KG1 (cell line): ENCODE measurements around the gene CEP72.
"Not testable (repeated sequence)": the region's sequence is repeated elsewhere in the genome, so short reads cannot be mapped to it uniquely, and the experiment has no call there.

Source experiments
- DNase-seq: peaks from one replicate; lab custom pipeline; 2025; lab: John Stamatoyannopoulos, UW

CEP72 gene

DNA sequence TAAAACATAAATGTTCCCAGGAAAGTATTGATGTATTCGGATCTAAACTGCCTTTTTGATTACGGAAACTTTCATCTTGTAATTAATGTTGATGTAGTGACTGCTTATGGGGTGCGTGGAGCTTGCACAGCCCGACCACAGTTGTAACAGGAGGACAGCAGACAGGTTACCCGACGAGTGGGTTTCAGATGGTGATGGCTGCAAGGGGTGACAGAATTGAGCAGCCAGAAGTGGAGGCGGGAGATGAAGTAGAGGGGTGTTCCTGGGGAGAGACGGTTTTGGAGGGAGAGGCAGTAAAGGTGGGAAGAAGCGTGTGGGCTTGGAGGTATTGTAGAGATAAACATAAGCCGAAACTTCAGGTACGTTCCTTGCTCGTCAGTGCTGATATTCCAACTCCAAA, 5.8 kb downstream of the CEP72 start:
- no peak for DNase-seq

DNA sequence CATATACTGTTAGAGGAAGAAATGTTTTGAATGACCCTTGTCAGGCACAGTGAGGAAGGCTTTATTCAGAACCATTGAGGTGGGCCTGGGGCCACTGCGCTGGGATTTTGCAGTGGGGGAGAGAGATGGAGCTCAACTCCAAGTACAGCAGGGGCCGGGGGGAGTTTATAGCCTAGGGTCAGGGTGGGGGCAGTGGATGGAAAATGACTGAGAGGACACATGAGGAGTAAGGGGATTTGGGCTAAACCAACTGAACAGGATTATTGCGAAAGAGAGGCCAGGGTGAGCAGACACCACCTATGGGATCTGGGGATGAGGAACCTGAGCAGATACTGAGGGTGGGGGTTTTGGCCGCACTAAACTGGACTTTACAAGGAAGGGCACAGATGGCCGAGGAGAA, 6.3 kb downstream of the CEP72 start:
- DNase-seq: no peak

DNA sequence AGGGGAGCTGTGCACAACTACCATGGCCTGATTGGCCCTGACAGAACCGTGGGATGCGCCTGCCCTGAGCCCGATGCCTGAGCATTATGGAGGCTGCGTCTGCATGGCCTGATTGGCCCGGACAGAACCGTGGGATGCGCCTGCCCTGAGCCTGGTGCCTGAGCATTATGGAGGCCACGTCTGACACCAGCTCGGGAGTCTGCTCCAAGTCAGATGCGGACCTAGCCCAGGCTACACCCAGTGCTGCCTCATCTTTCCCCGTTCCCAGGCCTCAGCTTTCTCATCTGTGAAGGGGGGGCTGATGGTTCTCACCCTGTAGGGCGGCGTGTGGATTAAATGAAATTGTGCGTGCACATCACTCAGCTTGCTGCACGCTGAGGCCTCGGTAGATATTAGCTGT, 7.3 kb downstream of the CEP72 start:
- no peak for DNase-seq

DNA sequence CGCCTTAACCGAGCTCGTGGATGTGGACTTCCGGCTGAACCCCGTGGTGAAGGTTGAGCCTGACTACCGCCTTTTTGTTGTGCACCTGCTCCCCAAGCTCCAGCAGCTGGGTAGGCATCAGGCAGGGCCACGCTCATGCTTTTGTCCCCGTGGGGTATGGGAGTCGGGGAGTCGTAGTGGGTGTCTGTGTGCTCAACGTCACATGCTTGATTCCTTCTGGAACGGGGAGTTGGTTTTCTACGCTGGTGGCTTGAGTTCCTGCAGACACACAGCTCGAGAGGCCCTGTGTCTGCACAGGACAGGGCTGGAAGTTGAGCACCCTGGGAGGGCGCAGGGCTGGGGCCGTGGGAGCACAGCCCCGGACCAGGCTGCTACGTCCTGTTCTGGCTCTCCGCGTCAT, 8.0 kb downstream of the CEP72 start:
- no peak for DNase-seq

DNA sequence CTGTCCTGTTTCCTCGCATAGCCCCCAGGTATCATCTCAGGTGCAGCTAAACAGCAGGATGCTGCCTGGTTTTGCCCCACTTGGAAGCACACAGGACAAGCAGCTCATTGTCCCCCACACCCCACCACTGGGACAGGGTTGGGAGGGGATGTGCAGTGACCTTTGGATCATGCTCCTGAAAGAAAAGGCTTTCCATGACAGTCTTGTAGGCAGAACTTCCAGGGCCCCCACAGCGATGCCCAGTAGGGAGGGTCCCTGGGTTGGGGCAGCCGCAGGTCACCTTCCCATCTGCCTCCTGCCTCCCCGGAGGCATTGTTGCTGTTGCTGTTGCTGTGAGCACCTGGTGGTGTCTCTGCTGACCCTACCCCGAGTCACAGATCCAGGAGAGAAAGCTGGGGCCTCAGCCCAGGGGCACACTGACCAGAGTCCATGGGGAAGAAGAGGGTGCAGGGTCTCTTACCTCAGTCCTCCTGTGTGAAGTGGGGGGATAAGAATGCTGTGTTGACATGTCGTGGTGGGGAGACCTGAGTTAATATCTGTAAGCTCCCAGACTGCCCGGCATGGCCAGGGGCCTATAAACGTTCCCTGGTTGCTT, 8.5 kb downstream of the CEP72 start:
- no peak for DNase-seq

DNA sequence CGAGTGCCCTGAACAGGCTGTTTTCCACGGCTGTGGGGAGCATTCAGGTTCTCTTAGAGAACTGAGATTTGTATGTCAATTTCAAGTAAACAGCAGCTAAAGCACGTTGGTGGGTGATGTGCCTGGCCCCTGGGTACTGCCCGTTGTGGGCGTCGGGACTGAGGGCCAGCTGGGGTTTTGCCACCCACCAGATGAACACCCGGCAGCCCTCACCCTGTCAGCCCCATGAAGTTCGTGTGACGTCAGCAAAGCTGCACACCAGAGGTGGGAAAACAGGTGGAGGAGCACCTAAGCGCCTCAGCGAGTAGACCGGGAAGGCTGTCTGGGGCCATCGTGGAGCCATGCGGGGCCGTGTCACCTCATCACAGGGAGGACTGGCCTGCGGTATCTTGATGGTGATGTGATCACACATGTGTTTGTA, 9.2 kb downstream of the CEP72 start:
- DNase-seq: no peak

DNA sequence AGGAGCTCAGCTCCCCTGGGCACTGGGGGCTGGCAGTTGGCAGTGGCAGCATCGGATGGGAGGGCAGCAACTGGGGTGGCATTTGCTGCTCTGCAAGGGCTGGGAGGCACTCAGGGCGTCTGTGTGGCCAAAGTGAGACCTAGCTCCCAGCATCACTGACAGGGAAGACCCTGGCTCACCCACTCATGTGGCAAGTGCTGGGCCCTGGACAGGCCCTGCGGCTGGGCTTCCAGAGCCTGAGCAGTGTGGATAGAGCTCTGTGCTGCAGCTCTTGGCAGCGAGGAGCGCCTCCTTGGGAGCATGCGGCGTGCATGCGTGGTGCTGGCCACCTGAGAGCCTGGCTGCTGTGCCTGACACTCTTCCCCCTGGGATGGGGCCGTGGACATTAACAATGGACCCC, 10.2 kb downstream of the CEP72 start:
- no peak for DNase-seq

DNA sequence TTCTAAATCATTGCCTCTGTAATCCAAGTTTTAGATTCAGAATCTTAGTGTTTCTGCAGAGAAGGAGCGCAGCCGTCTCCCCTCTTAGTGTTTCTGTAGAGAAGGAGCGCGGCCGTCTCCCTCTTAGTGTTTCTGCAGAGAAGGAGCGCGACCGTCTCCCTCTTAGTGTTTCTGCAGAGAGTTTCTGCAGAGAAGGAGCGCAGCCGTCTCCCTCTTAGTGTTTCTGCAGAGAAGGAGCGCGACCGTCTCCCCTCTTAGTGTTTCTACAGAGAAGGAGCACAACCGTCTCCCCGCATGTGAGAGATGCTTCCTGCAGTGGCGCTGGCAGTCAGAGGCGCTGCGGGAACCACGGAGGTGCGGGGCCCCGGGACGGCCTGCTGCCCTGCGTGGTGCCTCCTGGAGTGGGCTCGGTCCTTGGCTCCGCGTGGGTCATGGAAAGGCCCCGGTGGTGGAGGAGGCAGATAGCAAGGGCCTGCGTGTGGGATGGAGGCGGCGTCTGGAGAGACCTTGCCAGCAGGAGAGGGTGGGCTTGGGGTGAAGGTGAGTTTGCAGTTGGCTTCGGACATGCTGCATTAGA, 10.9 kb downstream of the CEP72 start:
- no peak for DNase-seq

DNA sequence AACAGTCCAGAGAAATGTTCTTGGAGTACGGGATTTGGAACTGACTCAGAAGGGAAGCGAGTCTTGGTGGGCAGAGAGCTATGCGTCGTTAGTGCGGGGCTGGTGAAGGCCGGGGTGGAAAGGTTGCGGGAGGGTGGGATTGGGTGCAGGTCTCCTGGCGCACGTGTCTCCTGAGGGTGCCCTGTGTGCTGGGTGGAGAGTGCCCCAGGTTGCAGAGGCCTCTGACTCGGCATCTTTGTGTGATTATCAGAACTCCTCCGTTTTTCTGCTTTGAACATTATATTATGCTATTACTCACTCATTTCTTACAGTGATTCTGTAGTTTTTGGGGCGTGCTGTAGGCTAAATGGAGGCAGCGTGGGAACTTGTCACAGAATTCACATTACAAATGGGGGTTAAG, 11.4 kb downstream of the CEP72 start:
- DNase-seq: no peak

DNA sequence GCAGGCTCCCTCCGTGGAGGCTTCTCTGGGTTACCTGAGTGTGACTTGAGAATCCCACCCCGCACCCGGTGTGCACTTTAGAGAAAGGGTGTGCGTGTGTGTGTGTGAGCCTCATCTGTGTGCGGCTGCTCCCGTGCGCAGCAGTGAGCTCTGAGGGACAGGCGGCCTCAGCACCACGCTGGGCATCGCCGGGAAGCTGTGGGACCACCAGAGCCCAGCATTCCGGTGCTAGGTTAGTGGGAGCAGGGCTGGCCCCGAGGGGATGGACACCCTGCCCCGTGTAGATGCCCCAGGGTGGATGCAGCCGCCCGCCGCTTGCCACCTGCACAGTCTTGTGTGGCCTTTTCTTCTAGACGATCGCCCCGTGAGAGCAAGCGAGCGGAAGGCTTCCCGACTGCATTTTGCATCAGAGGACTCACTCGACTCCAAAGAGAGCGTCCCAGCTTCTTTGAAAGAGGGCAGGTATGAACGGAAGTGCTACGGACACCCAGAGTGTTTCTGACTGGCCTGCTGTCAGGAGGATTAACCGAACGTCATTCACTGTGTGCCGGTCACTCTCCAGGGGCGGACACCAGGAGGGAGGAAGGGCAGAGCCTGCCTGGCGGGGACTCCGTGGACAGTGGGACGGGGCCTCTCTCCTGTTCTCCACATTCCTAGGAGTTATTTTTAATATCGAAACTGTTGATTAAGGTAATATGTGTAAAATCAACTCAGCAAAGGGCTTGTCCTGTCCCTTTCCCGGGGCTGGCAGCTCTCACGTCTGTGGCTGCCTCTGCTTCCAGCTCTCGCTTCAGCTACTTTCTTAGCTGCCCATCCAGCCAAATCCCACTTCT, 12.2 kb downstream of the CEP72 start:
- no peak for DNase-seq

DNA sequence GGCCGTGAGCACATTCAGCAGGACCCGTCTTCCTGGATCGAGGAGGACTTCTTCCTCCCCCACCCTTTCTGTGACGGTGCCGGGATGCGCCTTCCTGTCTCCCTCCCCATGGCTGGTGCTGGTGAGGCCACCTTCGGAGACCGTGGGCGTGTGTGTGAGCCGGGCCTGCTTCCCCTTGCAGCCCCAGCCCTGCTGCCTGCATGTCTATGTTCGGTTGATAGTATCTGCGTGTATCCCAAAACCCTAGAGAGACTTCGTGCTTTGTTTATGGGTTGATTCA, 12.8 kb downstream of the CEP72 start:
- no peak for DNase-seq

DNA sequence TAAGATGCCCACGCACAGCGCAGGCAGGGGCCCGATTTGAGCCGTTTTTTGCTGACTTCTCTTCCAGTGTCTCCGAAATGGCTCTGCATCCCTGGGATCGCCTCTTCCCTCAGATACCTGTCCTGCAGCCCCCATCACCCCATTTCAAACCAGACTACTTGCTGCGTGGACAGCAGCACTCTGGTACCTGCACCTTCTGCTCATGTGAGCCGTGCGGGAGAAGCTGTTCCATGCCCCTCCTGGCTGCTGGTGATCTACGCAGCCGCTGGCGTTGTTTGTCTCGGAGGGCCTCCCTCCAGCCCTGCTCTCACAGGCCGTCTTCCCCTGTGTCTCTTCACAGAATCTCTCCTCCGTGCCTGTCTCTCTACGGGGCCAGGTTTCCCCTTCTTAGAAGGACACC, 13.4 kb downstream of the CEP72 start:
- DNase-seq: no peak

DNA sequence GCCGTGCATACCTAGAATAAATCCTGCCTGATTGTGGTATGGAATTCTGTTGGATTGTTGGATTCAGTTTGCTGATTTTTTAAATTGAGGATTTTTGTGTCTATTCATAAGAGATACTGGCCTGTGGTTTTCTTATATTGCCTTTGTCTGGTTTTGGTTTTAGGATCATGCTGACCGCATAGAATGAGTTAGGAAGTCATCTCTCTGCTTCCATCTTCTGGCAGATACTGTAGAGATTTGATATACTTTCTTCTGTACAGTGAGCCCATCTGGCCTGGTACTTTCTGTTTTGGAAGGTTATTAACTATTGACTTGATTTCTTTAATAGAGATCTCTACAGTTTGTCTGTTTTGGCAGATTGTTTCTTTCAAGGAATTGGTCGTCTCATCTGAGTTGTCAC, 14.7 kb downstream of the CEP72 start:
- no peak for DNase-seq

DNA sequence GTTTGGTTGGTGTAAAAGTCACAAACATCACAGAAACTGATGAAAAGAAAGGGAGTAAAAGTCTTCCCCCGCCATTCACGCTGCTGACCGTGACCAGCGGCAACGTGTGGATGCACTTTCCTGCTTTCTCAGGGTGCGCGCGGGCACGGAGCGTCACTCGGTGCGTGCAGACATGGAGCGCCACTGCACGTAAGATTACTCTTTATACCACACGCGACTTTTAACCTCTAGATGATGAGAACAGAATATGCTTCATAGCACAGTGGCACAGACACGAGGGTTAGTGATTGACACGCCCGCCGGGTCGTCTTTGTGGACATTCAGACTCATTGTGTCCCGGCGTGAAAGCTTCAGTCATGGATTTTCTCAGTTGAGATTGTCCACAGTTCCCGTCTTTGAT, 15.7 kb downstream of the CEP72 start:
- DNase-seq: no peak

DNA sequence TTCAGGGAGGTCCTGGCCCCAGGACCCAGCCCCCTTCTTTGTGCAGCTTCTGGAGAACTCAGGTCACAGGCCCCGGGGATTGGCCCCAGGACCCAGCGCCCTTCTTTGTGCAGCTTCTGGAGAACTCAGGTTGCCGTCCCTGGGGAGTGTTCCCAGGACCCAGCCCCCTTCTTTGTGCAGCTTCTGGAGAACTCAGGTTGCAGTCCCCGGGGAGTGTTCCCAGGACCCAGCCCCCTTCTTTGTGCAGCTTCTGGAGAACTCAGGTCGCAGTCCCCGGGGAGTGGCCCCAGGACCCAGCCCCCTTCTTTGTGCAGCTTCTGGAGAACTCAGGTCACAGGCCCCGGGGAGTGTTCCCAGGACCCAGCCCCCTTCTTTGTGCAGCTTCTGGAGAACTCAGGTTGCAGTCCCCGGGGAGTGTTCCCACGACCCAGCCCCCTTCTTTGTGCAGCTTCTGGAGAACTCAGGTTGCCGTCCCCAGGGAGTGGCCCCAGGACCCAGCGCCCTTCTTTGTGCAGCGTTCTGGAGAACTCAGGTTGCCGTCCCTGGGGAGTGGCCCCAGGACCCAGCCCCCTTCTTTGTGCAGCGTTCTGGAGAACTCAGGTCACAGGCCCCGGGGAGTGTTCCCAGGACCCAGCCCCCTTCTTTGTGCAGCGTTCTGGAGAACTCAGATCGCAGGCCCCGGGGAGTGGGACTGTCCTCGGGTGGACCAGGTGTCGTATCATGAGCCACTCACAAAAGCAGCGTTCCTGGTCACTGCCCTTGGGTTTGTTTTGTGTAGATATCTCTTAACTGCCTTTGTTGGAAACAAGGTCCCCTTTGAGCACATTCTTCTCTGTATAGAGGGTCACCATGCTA, 16.4 kb downstream of the CEP72 start:
- not testable (repeated sequence) for DNase-seq

DNA sequence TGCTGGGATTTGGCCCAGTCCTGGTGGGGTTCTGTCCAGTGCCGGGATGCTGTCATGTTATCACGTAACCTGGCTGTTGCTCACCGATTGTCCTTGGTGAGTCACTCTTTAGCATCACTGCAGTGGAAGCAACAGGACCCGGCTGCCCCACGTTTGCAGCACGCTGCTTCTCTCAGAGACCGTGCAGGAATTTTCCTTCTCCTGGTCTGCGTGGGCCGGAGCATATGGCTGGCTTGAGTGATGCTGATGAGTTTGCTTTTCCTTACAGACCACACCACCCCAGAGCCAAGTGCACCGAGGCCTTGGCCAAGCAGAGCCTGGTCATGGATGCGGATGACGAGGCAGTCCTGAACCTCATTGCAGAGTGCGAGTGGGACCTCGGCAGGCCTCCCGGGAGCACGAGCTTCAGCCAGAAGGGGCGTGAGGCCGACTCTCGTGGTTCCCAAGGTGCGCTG, 21.4 kb downstream of the CEP72 start:
- DNase-seq: no peak

DNA sequence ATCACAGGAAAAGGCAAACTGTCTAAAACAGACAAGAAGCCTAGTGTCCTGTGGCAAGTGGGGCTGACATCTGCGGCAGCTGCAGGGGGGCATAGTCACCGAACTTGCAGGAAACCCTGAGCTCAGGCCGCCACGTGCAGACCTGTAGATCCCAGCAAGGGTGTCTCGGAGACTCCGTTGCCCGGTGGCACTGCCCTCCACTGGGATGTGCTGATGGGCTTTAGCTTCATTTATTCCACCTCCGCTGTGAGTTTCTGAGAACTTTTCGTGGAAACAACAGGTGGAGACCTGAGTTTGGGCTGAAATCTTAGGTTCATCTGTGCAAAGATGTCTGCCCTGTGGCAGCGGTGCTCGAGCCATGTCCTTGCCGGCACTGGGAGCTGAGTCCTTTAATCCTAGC, 22.1 kb downstream of the CEP72 start:
- DNase-seq: no peak

DNA sequence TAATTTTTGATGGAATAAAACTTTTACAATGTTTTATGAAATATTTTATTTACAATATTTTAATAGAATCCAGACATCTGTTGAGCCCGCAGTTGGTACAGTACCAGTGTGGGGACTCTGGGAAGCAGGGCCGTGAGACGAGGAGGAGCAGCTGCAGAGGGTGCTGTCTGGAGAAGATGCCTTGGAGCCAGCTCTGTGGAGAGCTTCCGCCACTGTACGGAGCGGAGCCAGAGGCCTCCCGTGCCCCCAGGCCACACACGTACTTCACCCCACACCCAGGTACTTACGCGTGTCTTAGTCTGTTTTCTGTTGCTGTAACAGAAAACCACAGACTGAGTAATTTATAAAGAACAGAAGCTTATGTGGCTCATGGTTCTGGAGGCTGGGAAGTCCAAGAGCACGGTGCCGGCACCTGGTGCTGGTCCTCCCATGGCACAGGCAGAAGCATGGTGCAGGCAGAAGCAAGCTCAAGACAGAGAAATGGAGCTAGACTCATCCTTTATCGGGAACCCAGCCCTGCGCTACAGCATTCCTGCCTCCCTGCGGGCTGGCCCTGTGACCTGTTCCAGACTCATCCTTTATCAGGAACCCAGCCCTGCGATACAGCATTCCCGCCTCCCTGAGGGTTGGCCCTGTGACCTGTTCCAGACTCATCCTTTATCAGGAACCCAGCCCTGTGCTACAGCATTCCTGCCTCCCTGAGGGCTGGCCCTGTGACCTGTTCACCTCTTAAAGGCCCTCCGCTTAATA, 23.3 kb downstream of the CEP72 start:
- DNase-seq: no peak

DNA sequence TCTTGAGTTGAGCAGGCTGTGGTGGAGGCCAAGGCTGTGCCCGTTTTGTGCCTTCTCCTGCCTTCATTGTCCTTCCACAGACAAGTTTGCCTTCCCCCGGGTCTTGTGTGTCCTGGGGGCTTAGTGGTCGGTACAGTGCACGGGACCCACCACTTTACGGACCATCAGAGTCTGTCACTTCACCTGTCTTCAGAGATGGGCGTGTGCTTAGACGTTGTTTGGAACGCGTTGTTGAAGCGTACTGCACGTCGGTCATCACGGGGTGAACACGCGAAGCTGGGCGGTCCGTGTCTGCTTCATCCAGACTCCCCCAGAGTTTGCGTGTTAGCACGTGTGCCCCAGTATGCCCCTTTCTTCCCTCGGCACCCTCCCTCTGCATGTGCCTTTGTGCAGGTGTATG, 24.8 kb downstream of the CEP72 start:
- no peak for DNase-seq

DNA sequence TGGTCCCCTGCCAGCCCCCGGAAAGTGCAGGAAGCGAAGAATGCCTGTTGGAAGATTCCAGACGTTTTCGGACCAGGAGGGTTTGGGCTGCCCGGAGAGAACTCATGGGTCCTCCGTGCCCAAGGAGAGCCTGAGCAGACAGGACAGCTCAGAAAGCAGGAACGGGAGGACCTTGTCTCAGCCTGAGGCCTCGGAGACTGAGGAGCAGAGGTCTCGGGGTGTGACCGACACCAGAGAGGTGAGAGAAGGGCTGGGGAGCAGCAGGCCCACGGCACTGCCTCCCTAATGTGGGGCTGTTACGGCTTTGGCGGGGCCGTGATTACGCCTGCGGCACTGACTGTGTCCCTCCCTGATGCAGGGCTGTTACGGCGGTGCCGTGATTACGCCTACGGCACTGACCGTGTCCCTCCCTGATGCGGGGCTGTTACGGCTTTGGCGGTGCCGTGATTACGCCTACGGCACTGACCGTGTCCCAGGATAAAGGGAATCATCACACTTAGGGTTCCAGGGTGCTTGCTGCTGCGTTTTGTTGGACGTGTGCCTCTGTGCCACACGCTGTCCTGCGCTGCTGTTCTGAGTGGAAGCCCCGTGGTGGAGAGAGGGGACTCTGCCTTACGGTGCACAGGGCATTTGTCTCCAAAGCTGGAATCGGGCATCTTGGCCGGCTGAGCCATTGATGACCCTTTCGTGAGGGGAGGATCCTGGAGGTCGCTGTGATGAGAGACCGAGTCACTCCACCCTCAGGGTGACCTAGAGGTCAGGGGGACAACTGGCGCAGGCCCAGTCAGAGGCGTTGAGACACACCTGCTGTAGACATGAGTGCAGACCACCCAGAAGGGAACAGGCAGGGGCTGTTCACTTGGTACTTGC, 25.7 kb downstream of the CEP72 start:
- DNase-seq: no peak
